Measurements from ENCODE around the gene PRXL2A.
"Not testable (repeated sequence)": the region's sequence is repeated elsewhere in the genome, so short reads cannot be mapped to it uniquely, and the experiment has no call there.

Gene PRXL2A

DNA sequence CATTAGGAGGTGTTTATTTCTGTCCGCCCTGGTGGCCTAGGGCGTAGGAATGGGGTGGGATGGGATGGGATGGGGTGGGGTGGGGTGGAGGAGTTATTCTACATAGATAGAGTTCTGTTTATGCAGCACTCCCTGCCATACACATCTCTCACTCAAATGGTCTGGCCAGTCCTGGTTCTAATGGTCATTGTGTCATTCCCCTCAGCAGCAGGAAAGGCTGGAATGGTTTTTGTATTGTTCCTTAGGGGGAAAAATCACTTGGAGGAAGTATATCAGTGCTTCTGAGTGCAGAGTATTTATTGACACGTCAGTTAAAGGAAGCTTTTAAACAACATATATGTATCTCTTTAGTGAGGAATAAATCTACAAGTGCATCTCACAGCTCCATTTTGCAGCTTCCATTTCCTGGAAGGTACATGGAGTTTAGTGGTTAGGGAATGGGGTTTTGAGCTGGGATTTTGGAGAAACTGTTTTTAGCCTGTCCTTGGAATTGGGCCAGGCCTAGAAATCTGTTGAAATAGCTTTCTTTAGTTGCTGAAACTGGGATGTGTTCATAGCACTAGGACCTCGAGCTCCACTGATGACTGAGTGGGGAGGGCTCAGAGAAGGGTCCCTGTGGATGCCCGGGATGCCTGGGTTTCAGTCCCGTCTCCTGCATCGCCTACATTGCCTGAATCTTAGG, 54.1 kb downstream of the PRXL2A start:
- no peak for DNase-seq

DNA sequence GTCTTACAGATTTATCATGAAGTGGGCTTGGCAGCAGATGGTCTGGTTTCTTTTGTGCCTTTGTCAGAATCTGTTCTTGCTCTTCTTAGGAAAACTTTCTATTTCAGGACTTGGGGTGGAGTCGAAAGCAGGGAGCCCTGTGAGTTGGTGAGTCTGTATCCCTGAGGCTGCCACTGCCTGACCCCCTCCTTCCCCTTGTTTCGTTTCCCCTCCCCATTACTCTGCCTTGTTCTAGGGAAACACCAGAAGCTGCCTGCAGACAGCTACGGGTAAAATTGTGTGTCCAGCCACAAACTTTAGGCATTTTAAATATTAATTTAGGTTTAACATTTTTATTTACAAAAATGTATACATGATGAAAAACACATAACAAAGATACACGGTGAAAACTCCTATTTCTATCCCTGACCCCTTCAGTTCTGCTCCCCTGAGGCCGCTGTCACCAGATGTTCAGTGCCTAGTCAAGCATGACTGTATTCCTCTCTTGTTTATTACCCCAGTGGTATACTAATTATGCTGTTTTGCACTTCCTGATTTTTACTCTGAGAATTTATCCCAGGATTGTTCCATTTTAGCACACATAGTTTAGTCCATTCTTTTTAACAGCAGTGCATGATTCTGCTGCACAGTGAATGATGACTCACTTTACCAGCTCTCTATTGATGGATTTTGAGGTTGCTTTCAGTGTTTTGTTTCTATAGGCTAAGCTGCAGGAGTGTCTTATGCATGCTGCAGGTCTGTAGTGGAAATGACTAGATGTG, 54.8 kb downstream of the PRXL2A start:
- DNase-seq, result no peak

DNA sequence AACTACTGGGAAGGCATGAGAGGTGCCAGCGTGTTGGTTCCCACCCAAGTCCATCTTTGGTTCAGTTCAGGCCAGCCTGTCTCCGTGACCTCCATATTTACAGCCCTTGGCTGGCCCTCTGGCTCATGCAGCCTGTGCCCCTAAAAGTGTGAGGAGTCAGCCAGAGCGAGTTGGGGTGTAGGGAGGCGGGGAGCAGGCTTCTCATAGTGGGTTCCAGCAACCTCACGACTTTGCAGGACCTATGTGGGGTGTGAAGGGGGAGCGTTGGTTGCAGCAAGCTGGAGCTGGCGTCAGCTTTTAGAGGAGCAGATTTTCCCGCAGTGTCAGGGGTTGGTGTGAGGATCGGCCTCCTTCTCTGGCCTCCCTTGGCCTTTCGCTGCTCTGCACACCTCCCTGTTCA, 55.5 kb downstream of the PRXL2A start:
- DNase-seq, result no peak

DNA sequence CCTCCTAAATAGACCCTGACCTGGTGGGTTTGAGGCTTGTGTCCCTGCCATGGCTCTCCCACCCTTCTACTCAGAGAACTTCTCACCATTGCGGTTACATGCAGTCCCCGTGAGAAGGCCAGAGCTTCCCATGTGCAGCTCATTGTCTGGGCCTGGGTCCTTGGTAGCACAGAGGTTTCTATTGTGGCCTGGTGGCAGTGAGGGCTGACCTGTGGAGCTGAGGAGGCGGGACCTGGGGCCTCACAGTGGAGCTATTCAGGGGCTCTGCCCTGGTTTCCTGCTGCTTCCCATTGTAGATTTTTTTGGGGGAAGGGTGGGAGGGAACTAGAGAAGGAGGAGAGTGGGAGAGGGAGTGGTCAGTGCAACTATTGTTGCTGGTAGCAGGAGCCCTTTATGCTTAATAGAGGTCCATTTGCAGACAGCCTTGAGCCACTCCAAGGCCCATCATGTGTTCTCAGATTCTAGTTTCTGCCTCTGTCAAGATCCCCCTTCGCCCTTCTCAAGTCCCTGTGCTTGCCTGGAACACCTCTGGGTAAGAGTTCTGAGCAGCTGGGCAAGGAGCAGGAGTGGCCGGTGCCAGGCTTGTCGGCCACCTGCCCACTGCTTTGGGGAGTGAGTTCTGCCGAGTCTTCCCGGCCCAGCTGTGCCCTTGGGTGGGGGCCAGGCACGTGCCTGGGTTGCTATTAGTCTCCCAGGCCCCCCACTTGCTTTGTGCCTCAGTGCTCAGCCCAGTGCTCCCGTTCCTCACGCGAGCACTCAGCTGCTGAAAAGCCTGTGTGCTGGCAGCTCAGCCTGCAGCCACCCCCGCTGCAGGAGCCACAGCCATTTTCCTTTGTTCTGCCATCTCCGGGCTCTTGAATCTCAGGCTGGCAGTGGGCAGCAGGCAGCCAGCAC, 56.5 kb downstream of the PRXL2A start:
- DNase-seq, result no peak

DNA sequence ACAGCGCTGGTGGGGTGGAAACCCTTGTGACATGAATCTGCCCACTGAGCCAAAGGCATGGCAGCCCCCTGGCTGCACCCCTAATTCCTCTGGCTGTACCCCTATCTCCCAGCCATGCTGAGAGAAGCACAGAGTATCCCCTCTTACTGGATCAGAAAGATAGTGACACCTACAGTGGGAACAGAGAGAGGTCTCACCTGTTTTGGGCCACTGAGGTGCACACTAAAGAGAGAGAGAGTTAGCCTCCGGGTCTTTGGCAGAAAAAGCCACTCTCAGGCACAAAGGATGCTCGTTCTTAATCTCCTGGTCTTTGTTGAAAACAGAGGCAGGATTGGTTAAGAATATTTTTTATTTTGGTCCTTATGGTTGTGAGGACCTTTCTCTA, 57.1 kb downstream of the PRXL2A start:
- DNase-seq, result no peak

DNA sequence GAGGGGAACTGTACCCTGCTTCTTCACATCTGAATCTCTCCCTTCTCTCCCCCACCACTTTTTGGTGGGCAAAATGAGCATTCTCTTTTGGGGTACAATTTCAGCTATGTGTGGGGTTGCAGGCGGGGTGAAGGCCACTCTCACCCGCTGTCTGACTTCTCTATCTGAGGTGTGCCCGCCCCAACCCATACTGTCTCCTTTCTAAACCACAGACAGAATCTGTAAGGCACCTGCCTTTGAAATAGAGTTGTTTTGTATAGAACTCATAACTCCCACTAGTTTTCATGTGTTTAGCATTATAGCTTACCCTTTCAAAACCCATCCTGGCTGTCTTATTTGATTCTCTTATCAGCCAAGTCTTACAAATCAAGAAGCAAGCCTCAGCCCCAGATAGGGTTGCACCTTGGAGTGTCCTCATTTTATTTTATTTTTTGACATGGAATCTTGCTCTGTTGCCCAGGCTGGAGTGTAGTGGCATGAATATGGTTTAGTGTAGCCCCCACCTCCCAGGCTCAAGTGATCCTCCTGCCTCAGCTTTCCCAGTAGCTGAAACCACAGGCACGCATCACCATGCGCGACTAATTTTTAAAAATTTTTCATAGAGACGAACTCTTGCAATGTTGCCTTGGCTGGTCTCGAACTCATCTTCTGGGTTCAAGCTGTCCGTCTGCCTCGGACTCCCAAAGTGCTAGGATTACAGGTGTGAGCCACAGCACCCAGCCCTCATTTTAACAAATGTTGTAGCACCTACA, 57.7 kb downstream of the PRXL2A start:
- DNase-seq, result no peak

DNA sequence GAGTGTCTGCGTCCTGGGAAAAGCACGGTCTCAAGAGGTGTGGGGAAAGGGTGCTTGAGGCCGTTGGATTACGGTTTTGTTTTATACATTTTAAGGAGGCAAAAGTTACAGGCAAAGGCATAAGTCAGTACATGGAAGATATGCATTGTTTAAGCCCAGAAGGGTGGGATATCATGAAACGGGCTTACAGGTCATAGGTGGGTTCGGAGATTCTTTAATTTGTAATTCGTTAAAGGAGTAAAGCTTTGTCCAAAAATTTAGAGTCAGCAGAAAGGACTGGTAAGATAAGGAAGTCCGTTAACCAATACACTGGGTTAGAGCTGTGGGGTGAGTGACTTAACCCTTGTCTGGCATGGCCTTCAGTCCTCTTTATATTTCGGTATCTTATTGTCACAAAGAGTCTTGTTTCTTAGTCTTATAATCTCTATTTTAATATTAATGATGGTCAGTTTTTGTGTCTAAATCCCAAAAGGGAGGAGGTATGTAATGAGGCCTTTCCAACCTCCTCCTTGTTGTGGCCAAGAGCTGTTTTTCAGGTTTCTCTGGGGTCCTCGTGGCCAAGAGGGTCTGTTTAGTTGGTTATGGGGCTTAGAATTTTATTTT, 58.5 kb downstream of the PRXL2A start:
- DNase-seq, result no peak

DNA sequence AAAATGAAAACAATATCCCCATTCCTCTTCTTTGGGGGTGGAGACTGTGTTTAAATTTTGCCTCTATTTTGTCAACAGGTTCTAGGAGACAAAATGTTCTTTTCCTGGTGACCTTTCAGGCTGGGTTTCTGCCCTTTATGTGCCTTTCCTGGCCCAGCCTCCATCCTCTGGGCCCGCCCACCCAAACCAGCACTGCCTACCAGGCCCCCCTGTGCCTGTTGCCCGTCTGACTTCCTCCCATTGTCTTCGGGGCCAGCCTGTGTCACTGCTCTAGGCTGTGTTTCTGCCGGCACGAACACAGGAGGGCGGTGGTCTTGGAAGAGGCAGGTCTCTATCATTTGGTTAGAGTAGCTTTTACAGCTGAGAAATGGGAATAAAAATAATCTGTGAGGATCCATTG, 59.7 kb downstream of the PRXL2A start:
- no peak for DNase-seq

DNA sequence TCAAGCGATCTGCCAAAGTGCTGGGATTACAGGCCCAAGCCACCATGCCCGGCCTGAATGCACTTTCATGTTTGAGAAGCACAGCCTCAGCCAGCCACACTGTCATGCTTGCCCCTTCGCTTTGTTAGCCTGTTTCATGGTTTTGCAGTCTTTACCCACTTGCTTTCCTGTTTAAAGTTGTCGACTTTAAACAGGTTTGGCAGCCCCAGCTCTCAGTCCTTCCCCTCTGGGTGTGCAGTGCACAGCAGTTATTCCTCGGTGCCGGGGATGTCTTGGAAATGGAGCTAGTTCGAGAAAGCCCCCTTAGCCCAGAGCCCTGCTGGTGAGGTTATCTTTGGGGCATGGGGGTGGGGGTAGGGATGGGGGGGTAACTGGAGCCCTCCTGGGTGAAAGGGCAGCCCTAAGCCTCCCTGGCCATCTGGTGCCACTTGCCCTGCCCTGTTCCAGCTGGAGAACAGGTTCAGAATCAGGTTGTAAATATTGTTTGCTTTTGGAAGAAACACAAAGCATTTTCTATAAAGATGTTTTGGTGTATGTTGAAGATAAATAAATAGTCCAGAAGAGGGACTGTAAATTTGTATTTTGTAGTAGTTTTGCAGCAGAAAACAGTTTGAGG, 60.6 kb downstream of the PRXL2A start:
- no peak for DNase-seq

DNA sequence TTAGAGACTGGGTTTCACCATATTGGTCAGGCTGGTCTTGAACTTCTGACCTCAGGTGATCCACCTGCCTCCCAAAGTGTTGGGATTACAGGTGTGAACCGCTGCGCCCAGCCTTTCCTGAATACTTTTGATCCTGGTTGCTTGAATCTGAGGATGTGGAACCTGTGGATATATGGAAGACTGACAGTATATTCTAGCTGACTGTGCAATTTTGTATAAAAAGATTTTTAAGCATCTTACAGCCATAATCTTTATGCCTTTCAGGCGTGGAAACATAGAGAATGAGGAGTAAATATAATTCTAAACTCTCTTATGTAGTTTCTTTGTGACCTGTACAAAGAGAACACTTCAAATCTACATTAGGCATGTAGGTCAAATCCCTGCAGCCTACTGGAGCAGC, 61.9 kb downstream of the PRXL2A start:
- no peak for DNase-seq

DNA sequence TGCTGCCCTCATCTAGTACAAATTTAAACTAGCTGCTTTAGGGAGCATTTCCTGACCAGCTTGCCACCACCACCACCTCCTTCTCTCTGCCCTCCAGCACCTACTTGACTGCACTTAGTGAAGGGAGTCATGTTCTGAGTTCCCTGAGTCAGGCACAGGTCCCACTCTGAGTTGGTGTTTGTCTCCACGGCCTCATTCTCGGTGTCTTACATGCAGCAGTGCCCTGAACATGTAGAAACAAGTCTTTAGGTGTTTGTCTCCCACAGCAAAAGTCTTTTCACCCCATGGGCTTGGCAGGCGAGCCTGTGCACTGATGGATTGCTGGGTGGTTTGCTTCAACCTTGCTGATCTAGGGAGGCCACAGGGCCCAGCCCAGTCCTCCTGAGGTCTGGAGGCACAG, 62.6 kb downstream of the PRXL2A start:
- no peak for DNase-seq

DNA sequence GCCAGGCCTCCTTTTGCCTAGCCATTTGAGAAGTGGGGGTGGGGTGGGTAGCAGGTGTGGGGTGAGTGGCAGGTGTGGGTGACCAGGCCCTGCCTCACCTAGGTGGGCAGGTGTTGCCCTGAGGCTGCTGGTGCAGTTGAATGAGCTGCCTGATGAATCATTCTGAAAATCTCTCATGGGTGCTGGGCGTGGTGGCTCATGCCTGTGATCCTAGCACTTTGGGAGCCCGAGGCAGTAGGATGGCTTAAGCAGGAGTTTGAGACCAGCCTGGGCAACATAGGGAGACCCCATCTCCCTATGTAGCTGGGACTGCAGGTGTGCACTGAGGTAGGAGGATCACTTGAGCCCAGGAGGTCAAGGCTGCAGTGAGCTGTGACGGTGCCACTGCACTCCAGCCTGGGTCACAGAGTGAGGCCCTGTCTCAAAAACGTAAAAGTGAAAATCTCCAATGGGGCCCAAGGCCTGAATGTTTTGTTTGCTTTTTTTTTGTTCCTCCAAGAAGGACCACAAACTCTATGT, 63.4 kb downstream of the PRXL2A start:
- no peak for DNase-seq

DNA sequence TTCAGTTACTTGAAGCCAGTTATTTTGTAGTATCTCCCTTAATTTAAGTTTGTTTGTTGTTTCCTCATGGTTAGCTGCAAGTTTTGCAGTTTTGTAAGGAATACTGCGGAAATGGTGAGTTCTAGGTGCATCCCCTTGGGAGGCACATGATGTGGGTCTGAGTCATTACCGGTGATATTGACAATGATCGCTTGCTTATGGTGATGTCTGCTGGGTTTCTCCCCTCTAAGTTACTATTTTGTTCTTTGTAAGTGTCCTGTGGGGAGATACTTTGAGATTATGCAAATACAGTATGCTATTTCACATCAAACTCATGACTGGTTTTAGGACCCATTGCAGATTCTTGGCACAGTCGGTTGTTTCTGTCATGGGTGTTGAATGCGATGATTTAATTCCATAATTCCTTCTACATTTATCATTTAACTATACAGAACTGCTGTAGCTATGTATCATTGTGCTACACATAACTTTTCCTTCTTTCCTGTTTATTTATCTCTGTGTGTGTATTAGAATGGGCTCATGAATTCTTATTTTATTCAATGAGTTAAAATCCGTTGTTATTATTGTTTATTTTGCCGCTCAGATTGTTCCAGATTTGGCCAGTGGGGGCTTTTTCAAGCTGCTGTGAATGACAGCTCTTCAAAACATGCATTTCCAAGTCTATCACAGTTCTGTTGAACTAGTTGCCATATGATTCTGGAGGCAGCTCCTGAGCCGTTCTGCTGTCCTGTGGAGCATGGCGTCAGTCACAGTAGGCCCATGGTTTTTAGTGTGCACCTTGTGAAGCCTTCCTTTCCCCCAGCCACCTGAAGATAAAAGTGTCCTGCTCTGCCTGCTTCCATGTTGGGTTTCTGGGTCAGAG, 64.1 kb downstream of the PRXL2A start:
- DNase-seq, result no peak

DNA sequence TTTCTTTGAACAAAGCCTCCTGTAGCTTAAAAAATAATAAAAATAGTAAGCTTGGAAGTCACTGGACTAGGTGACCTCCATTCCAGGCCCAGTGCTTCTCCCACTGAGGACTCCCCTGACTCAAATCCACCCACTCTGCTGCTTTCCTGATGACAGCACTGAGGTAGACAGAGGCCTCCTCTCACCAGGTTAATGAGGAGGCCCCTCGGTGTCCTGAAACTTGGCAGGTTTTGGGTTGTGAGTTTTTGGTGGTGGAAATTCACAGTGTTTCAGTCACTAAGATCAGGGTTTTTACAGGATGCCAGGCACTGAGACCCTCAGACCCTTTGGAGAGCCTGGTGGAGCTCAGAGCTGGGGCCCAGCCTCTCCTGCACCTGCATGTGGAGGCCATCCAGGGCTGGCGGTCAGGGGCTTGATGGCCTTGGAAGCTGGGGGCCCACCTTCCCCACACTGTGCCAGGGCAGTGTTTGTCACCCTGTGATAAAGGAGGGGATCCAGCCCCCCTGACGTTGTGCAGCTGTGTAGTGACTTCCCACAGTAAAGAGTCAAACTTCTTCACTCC, 64.8 kb downstream of the PRXL2A start:
- no peak for DNase-seq

DNA sequence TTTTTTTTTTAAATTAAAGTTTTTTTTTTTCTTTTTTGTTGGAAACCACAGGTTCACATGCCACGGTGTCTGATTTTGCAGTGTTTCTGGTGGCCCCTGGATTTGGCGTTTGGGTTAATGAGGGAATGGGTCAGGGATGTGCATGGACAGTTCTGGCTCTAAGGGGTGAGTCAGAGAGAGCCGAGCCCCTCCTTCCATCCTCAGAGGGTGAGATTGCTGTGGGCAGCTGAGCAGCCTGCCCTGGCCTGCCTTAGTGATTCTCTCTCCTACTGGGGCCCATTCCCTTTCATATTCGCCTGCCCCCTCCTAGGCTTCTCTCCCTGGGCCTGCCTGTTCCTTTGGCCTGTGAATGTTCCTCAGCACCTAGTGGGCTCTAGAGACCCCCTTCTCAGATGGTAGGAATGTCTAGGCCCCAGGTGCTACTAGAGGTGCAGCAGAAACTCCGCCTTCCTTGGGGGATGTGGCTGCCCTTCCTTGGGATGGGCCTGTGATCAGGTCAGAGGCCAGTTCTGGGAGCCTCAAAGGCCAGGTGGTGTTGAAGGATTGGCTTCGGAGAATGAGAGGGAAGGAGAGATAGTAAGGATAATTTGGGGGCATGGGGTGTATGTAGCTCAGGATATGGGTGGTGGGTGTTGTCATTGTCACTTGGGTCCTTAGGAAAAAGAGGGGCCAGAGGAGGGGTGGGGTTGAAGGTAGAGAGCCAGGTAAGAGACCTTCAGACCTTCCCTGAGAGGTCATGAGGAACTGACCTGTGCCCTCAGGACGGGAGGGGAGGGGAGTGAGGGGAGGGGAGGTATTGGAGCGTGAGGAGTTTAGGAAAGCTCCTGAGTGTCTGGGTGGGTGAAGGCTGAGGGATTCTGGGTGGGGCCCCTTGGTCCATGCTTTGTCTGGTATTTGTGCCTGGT, 65.6 kb downstream of the PRXL2A start:
- no peak for DNase-seq

DNA sequence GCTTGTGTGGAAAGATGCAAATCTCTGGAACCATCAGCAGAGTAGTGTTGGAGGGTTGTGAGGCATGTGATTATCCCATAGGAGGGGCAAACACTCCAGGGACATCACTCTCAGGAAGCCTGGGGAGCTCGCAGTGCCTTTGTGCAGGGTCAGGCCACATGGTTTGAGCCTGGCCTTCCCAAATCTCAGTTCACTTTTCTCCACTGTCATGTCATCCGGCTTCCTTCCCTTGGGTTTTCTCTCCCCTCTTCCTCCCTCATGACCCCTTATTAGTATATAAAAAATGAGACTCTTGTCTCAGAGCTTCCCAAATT, 66.2 kb downstream of the PRXL2A start:
- no peak for DNase-seq

DNA sequence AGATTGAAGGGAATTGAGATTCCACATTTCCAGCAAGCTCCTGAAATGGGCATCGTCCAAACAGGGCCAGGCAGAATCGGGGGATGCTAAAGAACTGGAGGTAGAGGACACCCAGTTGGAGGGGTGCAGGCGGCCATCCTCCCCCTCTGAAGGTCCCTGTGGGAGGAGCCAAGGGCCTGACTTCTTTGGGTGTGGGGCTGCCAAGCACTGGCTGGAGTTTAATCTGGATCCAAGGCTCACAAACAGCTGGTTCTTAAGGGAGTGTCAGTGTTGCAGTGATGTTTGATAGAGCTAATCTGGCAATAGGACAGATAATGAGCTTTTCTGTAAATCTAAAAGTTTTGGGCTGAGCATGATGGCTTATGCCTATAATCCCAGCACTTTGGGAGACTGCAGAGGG, 66.6 kb downstream of the PRXL2A start:
- no peak for DNase-seq

DNA sequence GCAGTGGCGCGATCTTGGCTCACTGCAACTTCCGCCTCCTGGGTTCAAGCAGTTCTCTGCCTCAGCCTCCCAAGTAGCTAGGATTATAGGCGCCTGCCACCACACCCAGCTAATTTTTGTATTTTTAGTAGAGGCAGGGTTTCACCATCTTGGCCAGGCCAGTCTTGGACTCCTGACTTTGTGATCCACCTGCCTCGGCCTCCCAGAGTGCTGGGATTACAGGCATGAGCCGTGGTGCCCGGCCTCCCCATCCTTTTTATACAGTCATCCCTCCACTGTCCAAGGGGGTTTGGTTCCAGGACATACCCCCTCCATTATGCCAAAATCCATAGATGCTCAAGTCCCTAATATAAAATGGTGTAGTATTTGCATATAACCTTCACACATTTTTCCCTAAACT, 67.3 kb downstream of the PRXL2A start:
- not testable (repeated sequence) for DNase-seq

DNA sequence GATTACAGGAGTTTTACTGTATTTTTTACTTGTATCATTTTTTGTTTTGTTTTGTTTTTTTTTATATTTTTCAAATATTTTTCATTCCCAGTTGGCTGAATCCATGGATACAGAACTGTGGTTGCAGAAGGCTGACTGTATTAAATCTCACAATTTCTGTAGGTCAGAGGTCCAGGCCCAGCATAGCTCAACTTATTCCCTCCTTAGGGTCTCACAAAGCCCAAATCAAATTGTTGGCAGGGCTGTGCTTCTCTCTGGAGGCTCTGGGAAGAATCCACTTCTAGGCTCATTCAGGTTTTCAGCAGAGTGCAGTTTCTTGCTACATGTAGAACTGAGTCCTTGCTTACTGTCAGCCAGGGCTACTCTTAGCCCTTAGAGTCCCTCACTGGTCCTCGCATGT, 68.3 kb downstream of the PRXL2A start:
- no peak for DNase-seq

DNA sequence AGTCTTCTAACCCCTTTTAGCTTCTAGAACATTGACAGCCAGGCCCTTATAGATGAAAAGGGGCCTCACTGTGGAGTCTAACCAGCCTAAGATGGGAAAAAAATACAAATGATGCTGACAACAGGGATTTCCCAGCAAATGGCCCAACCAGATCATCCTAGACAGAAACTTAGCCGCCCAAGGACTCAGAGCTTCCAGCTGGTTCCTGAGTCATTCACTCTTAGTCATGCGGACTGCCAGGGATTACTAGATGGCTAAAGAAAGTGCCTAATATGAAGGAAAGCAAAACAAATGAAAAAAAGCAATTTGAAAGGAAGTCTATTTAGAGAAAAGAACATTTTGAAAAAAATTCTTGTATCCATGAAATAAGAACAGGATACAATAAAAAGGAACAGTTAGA, 69.5 kb downstream of the PRXL2A start:
- DNase-seq, result no peak
